SK-N-MC (cell line): Measurements from ENCODE around the gene SEC22C.

ENCODE experiments used
- EZH2 ChIP-seq: fragments of 200-600 bp; sonication (generic); IDR thresholded peaks from one replicate; pipeline ENCODE4 v1.6.1; 2017; ENCODE audit warnings: antibody characterized with exemption
- POLR2AphosphoS5 ChIP-seq: IDR thresholded peaks from 2 replicates; pipeline ENCODE4 v1.6.1; 2012; ENCODE audit warnings: mild to moderate bottlenecking, low read depth, low read length, borderline replicate concordance

DNA sequence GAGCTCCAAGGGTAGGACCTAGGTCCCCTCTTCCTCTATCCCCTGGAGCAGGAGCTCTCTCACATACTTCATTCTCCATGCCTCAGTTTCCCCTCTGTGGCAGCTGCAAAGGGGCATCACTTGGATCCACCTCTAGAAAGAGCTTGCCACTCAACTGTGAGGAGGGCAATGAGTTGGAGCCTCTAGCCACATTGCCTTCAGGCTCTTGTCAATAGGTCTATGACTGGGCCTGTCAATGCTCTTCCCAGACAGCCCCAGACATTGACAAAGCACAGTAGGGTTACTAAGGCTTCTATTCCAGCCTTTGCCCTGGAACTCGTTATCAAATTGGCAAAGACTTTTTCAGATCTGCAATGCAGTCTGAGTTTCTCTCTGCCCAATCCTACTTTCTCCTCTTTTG lies 83.7 kb downstream of the SEC22C start:
- TF ChIP-seq EZH2 (no peak), POLR2AphosphoS5 (no peak)
